WTC11 (cell line): ENCODE results near the gene CHPF.

Experiments used
- CTCF ChIP-seq: fragments of 200-600 bp; IDR thresholded peaks from 2 replicates; pipeline ENCODE4 v1.8.0; 2022; ENCODE audit warnings: antibody characterized with exemption
- NR2C2 ChIP-seq: sonication (generic); formaldehyde crosslinking; IDR thresholded peaks from 2 replicates; pipeline ENCODE4 v1.8.0; 2022; ENCODE audit warnings: mild to moderate bottlenecking, missing genetic modification reagents
- ZNF423 ChIP-seq: fragments of 250-450 bp; sonication (Bioruptor Pico); IDR thresholded peaks from 2 replicates; pipeline ENCODE4 v2.1.2; 2022; ENCODE audit warnings: mild to moderate bottlenecking, moderate library complexity

GRCh38 chr2:219524817-219525216, 18.8 kb downstream of the CHPF start:
- TF ChIP-seq ZNF423 (CRISPR knock-in tag), result no peak
- TF ChIP-seq CTCF, result no peak
- no peak for TF ChIP-seq NR2C2
